Measurements from ENCODE around the gene BRMS1. TPM values are rescaled to one million over a fixed set of nuclear protein-coding genes. Genes with fewer than 3 reads are reported as not detected.

The BRMS1 gene
- total and polyA plus RNA-seq, 10 of the 15 experiments (the other 5 are each of a cell fraction or from before 2014, with no cell fraction given): 2.1 to 85.3 (median 48.5) TPM

DNA sequence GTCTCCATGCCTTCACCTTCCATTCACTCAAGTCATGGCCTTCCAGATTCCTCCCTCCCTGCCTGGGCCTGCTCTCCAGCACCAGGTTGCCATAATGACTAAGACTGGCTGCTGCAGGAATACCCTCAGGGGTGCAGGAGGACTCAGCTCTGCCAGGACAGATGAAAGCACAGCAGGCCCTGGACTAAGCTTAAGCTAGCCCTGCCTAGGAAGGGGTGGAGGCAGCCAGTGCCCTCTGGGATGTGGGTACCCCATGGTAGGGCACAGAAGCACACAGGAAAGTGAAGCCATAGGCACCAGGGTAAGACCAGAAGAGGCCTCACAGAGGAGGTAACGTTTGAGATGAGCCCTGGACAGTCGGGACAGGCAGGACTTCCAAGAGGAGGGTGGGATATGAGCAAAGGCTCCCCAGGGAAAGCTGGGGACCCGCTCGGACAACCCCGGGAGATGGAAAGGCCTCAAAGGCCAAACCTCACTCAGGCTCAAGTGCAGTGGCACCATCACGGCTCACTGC is 5.7 kb downstream of the BRMS1 start:
- Histone ChIP-seq H3K9me3 (replicated peaks; ENCODE audit: control insufficient read depth, insufficient read depth, low read length) (no peaks in the 10 kb centered on the region), H3K4me2 (ENCODE audit: control insufficient read depth, insufficient read depth) (no peak overlapping the region), H3K27ac (ENCODE audit: control insufficient read depth, insufficient read depth) (no peak overlapping the region), H3K27me3 (replicated peaks in 1 of 2; ENCODE audit: control insufficient read depth in 2 of 2, insufficient read depth in 2 of 2, low read length in 1 of 2) (no peaks in the 10 kb centered on the region), H2AFZ (ENCODE audit: control insufficient read depth, low read depth, low read length) (no peak overlapping the region), H3K4me1 (ENCODE audit: control insufficient read depth, insufficient read depth, low read length) (peaks cover 26% of the 10 kb centered on the region), H4K20me1 (ENCODE audit: control insufficient read depth, insufficient read depth) (no peaks in the 10 kb centered on the region), H3K9ac (ENCODE audit: control insufficient read depth, insufficient read depth, low read length) (no peak overlapping the region), H3K79me2 (ENCODE audit: control insufficient read depth, insufficient read depth, low read length) (peaks cover 10% of the 10 kb centered on the region), H3K4me3 (no peak overlapping the region), H3K36me3 (ENCODE audit: control insufficient read depth in 2 of 2, insufficient read depth in 2 of 2, low read length in 1 of 2) (peaks cover 0 to 19% of the 10 kb centered on the region in 2 experiments; a peak in 3 of 4 replicates)
- ChIA-PET POLR2A (interaction anchor here (0.9 kb wide), 1 partner anchor 31 kb away, joined by 4 read pairs; no protein-coding TSS in a partner anchor), RAD21 (ENCODE audit: unreplicated experiment) (no interaction called here), SMC1A (ENCODE audit: uncharacterized antibody, unreplicated experiment) (no interaction called here), CTCF (interaction anchor here (1.6 kb wide), 1 partner anchor 27 kb away, joined by 6 read pairs; no protein-coding TSS in a partner anchor)
- FAIRE-seq (no peak), ATAC-seq (no peak), DNase-seq (ENCODE audit: low read depth, low spot score) (no peak)
- no peak for TF ChIP-seq POLR2A (IDR thresholded peaks at IDR 0.05; ENCODE audit: low read depth, low read length)
- TF ChIP-seq SRF (IDR thresholded peaks at IDR 0.05; ENCODE audit: low read depth in 2 of 2, low read length in 2 of 2): no peak
- TF ChIP-seq, protein P1, sequence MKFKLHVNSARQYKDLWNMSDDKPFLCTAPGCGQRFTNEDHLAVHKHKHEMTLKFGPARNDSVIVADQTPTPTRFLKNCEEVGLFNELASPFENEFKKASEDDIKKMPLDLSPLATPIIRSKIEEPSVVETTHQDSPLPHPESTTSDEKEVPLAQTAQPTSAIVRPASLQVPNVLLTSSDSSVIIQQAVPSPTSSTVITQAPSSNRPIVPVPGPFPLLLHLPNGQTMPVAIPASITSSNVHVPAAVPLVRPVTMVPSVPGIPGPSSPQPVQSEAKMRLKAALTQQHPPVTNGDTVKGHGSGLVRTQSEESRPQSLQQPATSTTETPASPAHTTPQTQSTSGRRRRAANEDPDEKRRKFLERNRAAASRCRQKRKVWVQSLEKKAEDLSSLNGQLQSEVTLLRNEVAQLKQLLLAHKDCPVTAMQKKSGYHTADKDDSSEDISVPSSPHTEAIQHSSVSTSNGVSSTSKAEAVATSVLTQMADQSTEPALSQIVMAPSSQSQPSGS (IDR thresholded peaks at IDR 0.05; ENCODE audit: low read length): no peak
- no peak for TF ChIP-seq BCL11A (IDR thresholded peaks at IDR 0.05; ENCODE audit: low read depth, low read length)
- TF ChIP-seq ETV6 (conservative IDR thresholded peaks at IDR 0.05 in 1 of 2, IDR thresholded peaks at IDR 0.05 in 1 of 2; ENCODE audit: borderline replicate concordance in 1 of 2, low read depth in 1 of 2): no peak
- in situ Hi-C loops (cut with MboI): no loop called here
- intact Hi-C loops (cut with micrococcal nuclease; ENCODE audit: unreplicated experiment): no loop called here
- no TSS peak for BruUV-seq (replicated peaks)
- WGBS (ENCODE audit: insufficient coverage, insufficient replicate concordance, low lambda C conversion rate, missing lambda C conversion rate): 89% methylated on average over 6 of the region's 6 CpGs

Data from GM12878 (cell line).